OCI-LY3 (cell line): ENCODE results near the gene CCDC112.
A peak's percentile ranks its signal among the peaks of the same experiment; 100 is the strongest.

Experiments
- H2AFZ ChIP-seq: fragments of 200-600, 300-600 bp; shearing (Covaris generic); 2 replicates; pipeline ENCODE4 v1.6.0; 2014; ENCODE audit warnings: antibody characterized with exemption, low read depth, low read length
- H3K27ac ChIP-seq: fragments of 200-600, 300-600 bp; sonication (generic); 2 replicates; pipeline ENCODE4 v1.5.1; 2014; ENCODE audit warnings: mild to moderate bottlenecking, low read length, moderate library complexity, mixed read lengths
- H3K27me3 ChIP-seq: fragments of 200-600, 300-600 bp; sonication (generic); 2 replicates; pipeline ENCODE4 v1.6.1; 2014; ENCODE audit warnings: low read depth, low read length, mixed read lengths
- H3K36me3 ChIP-seq: fragments of 200-600, 300-600 bp; sonication (generic); replicated peaks from 2 replicates; pipeline ENCODE3; 2014; ENCODE audit warnings: low read depth, low read length, mixed read lengths
- H3K4me1 ChIP-seq: fragments of 300-600, 200-600 bp; sonication (generic); 2 replicates; pipeline ENCODE4 v1.6.1; 2014; ENCODE audit warnings: low read length, mixed read lengths
- H3K4me2 ChIP-seq: fragments of 200-600, 300-600 bp; sonication (generic); 2 replicates; pipeline ENCODE4 v1.6.1; 2014; ENCODE audit warnings: low read length, mixed read lengths
- H3K4me3 ChIP-seq: fragments of 300-600, 200-600 bp; sonication (generic); 2 replicates; pipeline ENCODE4 v1.5.1; 2014; ENCODE audit warnings: antibody characterized with exemption, mild to moderate bottlenecking, low read length, moderate library complexity
- H3K79me2 ChIP-seq: fragments of 300-600, 200-600 bp; shearing (Covaris generic); 2 replicates; pipeline ENCODE4 v1.6.1; 2014; ENCODE audit warnings: mild to moderate bottlenecking, low read length, mixed read lengths
- H3K9ac ChIP-seq: fragments of 300-600, 200-600 bp; shearing (Covaris generic); 2 replicates; pipeline ENCODE4 v1.6.0; 2014; ENCODE audit warnings: mild to moderate bottlenecking, low read length, moderate library complexity
- H3K9me3 ChIP-seq: fragments of 200-600, 300-600 bp; shearing (Covaris generic); 2 replicates; pipeline ENCODE4 v1.6.1; 2014; ENCODE audit warnings: low read length, mixed read lengths; ENCODE audit not compliant: insufficient read depth
- H4K20me1 ChIP-seq: fragments of 200-600, 300-600 bp; sonication (generic); 2 replicates; pipeline ENCODE4 v1.6.1; 2016; ENCODE audit warnings: low read length, mixed read lengths; ENCODE audit not compliant: insufficient read depth
- CTCF ChIP-seq: fragments of 200-600, 300-600 bp; sonication (generic); IDR thresholded peaks from 2 replicates; pipeline ENCODE4 v1.5.1; 2014; ENCODE audit warnings: antibody characterized with exemption, low read length, low read depth
- EZH2phosphoT487 ChIP-seq: fragments of 200-600 bp; shearing (Covaris generic); IDR thresholded peaks from 2 replicates; pipeline ENCODE4 v1.6.1; 2018; ENCODE audit warnings: antibody characterized with exemption, mixed run types, low read depth

The CCDC112 gene, protein sequence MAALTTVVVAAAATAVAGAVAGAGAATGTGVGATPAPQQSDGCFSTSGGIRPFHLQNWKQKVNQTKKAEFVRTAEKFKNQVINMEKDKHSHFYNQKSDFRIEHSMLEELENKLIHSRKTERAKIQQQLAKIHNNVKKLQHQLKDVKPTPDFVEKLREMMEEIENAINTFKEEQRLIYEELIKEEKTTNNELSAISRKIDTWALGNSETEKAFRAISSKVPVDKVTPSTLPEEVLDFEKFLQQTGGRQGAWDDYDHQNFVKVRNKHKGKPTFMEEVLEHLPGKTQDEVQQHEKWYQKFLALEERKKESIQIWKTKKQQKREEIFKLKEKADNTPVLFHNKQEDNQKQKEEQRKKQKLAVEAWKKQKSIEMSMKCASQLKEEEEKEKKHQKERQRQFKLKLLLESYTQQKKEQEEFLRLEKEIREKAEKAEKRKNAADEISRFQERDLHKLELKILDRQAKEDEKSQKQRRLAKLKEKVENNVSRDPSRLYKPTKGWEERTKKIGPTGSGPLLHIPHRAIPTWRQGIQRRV

GRCh38 chr5:115296124-115297022, at the start of gene CCDC112:
TSS of gene CCDC112 (minus strand) at chr5:115296654. CDS start at chr5:115296543, 111 bp downstream.
- H3K27me3 ChIP-seq, result no peaks in the 10 kb centered on the region
- H3K4me1 ChIP-seq, result peaks cover 7% of the 10 kb centered on the region; the same call in 1 of the 2 replicates
- H3K27ac ChIP-seq, result no peak within 1 kb of the TSS
- H4K20me1 ChIP-seq, result no peaks in the 10 kb centered on the region
- peaks cover 7% of the 10 kb centered on the region for H3K36me3 ChIP-seq
- H3K79me2 ChIP-seq, result no peaks in the 10 kb centered on the region; the same call in 1 of the 2 replicates
- no peak for TF ChIP-seq CTCF
- TF ChIP-seq EZH2phosphoT487, result no peak
- peaks cover 4% of the 10 kb centered on the region; the same call in 1 of the 2 replicates for H3K9me3 ChIP-seq
- H3K4me2 ChIP-seq, result peak within 1 kb of the TSS; percentile 99
- H2AFZ ChIP-seq, result peak within 1 kb of the TSS; percentile 95
- peak within 1 kb of the TSS; percentile 70 for H3K9ac ChIP-seq
- peak within 1 kb of the TSS; percentile 99 for H3K4me3 ChIP-seq

GRCh38 chr5:115345344-115345743, 48.9 kb upstream of the CCDC112 start:
- Histone ChIP-seq H3K9ac (no peak overlapping the region), H3K4me3 (no peak overlapping the region), H3K4me2 (no peak overlapping the region), H2AFZ (no peak overlapping the region), H3K36me3 (no peaks in the 10 kb centered on the region), H3K27me3 (no peaks in the 10 kb centered on the region), H4K20me1 (no peaks in the 10 kb centered on the region), H3K4me1 (peaks cover 11% of the 10 kb centered on the region), H3K9me3 (no peaks in the 10 kb centered on the region), H3K27ac (no peak overlapping the region), H3K79me2 (no peaks in the 10 kb centered on the region)
- TF ChIP-seq CTCF (no peak), EZH2phosphoT487 (no peak)

DNA sequence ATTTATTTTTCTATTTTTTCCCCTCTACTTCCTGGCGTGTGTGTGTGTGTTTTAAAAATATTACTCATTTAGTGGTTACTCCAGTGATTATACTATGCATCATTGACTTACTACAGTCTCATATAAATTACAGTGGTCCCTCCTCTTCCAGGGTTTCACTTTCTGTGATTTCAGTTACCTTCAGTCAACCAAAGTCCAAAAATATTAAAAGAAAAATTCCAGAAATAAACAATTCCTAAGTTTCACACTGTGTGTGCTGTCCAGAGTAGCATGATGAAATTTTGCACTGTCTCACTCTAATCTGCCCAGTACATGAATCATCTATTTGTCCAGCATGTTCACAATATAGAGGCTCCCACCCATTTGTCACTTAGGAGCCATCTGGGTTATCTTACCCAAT, 47.4 kb upstream of the CCDC112 start:
- Histone ChIP-seq H3K36me3 (no peaks in the 10 kb centered on the region), H4K20me1 (no peaks in the 10 kb centered on the region), H3K9me3 (no peaks in the 10 kb centered on the region), H3K4me3 (peak overlapping the region; percentile 41), H3K4me2 (peak overlapping the region; percentile 60), H3K9ac (no peak overlapping the region), H3K79me2 (no peaks in the 10 kb centered on the region), H3K27me3 (no peaks in the 10 kb centered on the region), H2AFZ (0 out of 2 replicates have a peak overlapping the region, but pooled peaks have one; percentile 1), H3K27ac (no peak overlapping the region), H3K4me1 (peaks cover 11% of the 10 kb centered on the region)
- TF ChIP-seq EZH2phosphoT487 (no peak), CTCF (no peak)
